PC-3 (cell line): ENCODE results near the gene ZEB2.

Experiments
- CTCF ChIP-seq: fragments of 300-600 bp; sonication (generic); conservative IDR thresholded peaks from 2 replicates; pipeline ENCODE4 v1.5.1; 2017; ENCODE audit warnings: antibody characterized with exemption, low read depth, mild to moderate bottlenecking, low read length
- EZH2 ChIP-seq: fragments of 300-600 bp; sonication (generic); IDR thresholded peaks from one replicate; pipeline ENCODE4 v1.6.1; 2017; ENCODE audit warnings: antibody characterized with exemption, mild to moderate bottlenecking, low read length; ENCODE audit not compliant: unreplicated experiment

- TF ChIP-seq CTCF (no peak), EZH2 (no peak)
Measured at GRCh38 chr2:144548088-144548487, 28.2 kb upstream of the ZEB2 start.
